ENCODE measurements around the gene PYROXD2.

The PYROXD2 gene

GRCh38 chr10:98436704-98437103, 21.7 kb upstream of the PYROXD2 start:
- peaks cover 0 to 3% (median 0%) of the 10 kb centered on the region in 5 donors for H3K9me3 ChIP-seq (ENCODE audit: control insufficient read depth in 5 of 5, low read length in 5 of 5)
- H3K4me1 ChIP-seq (ENCODE audit: control insufficient read depth in 5 of 5, insufficient read depth in 5 of 5, low read length in 5 of 5), result peaks cover 0 to 7% (median 0%) of the 10 kb centered on the region in 5 donors
- no peak overlapping the region for H3K9ac ChIP-seq (ENCODE audit: low read length in 5 of 5)
- no peak overlapping the region for H3K4me3 ChIP-seq (ENCODE audit: low read depth in 1 of 5, low read length in 5 of 5)
- no peaks in the 10 kb centered on the region for H3K27me3 ChIP-seq (ENCODE audit: control insufficient read depth in 5 of 5, insufficient read depth in 4 of 5, low read length in 5 of 5)
- peaks cover 35 to 64% (median 44%) of the 10 kb centered on the region in 5 donors for H3K36me3 ChIP-seq (ENCODE audit: control insufficient read depth in 5 of 5, insufficient read depth in 5 of 5, low read length in 5 of 5)
- no peak overlapping the region for H3K27ac ChIP-seq (ENCODE audit: low read depth, low read length)

- Histone ChIP-seq H3K27me3 (ENCODE audit: control insufficient read depth in 5 of 5, insufficient read depth in 4 of 5, low read length in 5 of 5) (no peaks in the 10 kb centered on the region), H3K27ac (ENCODE audit: low read depth, low read length) (no peak overlapping the region), H3K9ac (ENCODE audit: low read length in 5 of 5) (no peak overlapping the region), H3K4me3 (ENCODE audit: low read depth in 1 of 5, low read length in 5 of 5) (no peak overlapping the region), H3K36me3 (ENCODE audit: control insufficient read depth in 5 of 5, insufficient read depth in 5 of 5, low read length in 5 of 5) (peaks cover 32 to 80% (median 59%) of the 10 kb centered on the region in 5 donors), H3K4me1 (ENCODE audit: control insufficient read depth in 5 of 5, insufficient read depth in 5 of 5, low read length in 5 of 5) (peaks cover 0 to 7% (median 0%) of the 10 kb centered on the region in 5 donors), H3K9me3 (ENCODE audit: control insufficient read depth in 5 of 5, low read length in 5 of 5) (peaks cover 0 to 3% (median 0%) of the 10 kb centered on the region in 5 donors)
These were observed 20.2 kb upstream of the PYROXD2 start for GRCh38 chr10:98435178-98435577.

GRCh38 chr10:98433881-98434732, 19.1 kb upstream of the PYROXD2 start:
- H3K4me1 ChIP-seq (ENCODE audit: control insufficient read depth in 5 of 5, insufficient read depth in 5 of 5, low read length in 5 of 5), result peaks cover 0 to 7% (median 0%) of the 10 kb centered on the region in 5 donors

GRCh38 chr10:98433371-98433770, 18.4 kb upstream of the PYROXD2 start:
- Histone ChIP-seq H3K4me3 (ENCODE audit: low read depth in 1 of 5, low read length in 5 of 5) (no peak overlapping the region), H3K27me3 (ENCODE audit: control insufficient read depth in 5 of 5, insufficient read depth in 4 of 5, low read length in 5 of 5) (no peaks in the 10 kb centered on the region), H3K36me3 (ENCODE audit: control insufficient read depth in 5 of 5, insufficient read depth in 5 of 5, low read length in 5 of 5) (peaks cover 24 to 82% (median 67%) of the 10 kb centered on the region in 5 donors), H3K9ac (ENCODE audit: low read length in 5 of 5) (no peak overlapping the region), H3K27ac (ENCODE audit: low read depth, low read length) (no peak overlapping the region), H3K4me1 (ENCODE audit: control insufficient read depth in 5 of 5, insufficient read depth in 5 of 5, low read length in 5 of 5) (peaks cover 0 to 2% (median 0%) of the 10 kb centered on the region in 5 donors), H3K9me3 (ENCODE audit: control insufficient read depth in 5 of 5, low read length in 5 of 5) (peaks cover 0 to 3% (median 0%) of the 10 kb centered on the region in 5 donors)

More at GRCh38 chr10:98433881-98434732, 19.1 kb upstream of the PYROXD2 start:
- H3K27ac ChIP-seq (ENCODE audit: low read depth, low read length), result no peak overlapping the region
- H3K9me3 ChIP-seq (ENCODE audit: control insufficient read depth in 5 of 5, low read length in 5 of 5), result peaks cover 0 to 3% (median 0%) of the 10 kb centered on the region in 5 donors
- no peaks in the 10 kb centered on the region for H3K27me3 ChIP-seq (ENCODE audit: control insufficient read depth in 5 of 5, insufficient read depth in 4 of 5, low read length in 5 of 5)
- H3K9ac ChIP-seq (ENCODE audit: low read length in 5 of 5), result no peak overlapping the region
- H3K4me3 ChIP-seq (ENCODE audit: low read depth in 1 of 5, low read length in 5 of 5), result no peak overlapping the region
- peaks cover 24 to 81% (median 67%) of the 10 kb centered on the region in 5 donors for H3K36me3 ChIP-seq (ENCODE audit: control insufficient read depth in 5 of 5, insufficient read depth in 5 of 5, low read length in 5 of 5)

- H3K36me3 ChIP-seq (ENCODE audit: control insufficient read depth in 5 of 5, insufficient read depth in 5 of 5, low read length in 5 of 5), result peaks cover 27 to 88% (median 77%) of the 10 kb centered on the region in 5 donors
These were observed 17.3 kb upstream of the PYROXD2 start for GRCh38 chr10:98432330-98432729.

GRCh38 chr10:98431016-98431415, 16.0 kb upstream of the PYROXD2 start:
- Histone ChIP-seq H3K9ac (ENCODE audit: low read length in 5 of 5) (no peak overlapping the region), H3K4me1 (ENCODE audit: control insufficient read depth in 5 of 5, insufficient read depth in 5 of 5, low read length in 5 of 5) (no peaks in the 10 kb centered on the region), H3K27ac (ENCODE audit: low read depth, low read length) (no peak overlapping the region), H3K36me3 (ENCODE audit: control insufficient read depth in 5 of 5, insufficient read depth in 5 of 5, low read length in 5 of 5) (peaks cover 29 to 96% (median 84%) of the 10 kb centered on the region in 5 donors), H3K4me3 (ENCODE audit: low read depth in 1 of 5, low read length in 5 of 5) (no peak overlapping the region), H3K27me3 (ENCODE audit: control insufficient read depth in 5 of 5, insufficient read depth in 4 of 5, low read length in 5 of 5) (no peaks in the 10 kb centered on the region), H3K9me3 (ENCODE audit: control insufficient read depth in 5 of 5, low read length in 5 of 5) (peaks cover 0 to 3% (median 0%) of the 10 kb centered on the region in 5 donors)

More at GRCh38 chr10:98432330-98432729, 17.3 kb upstream of the PYROXD2 start:
- no peaks in the 10 kb centered on the region for H3K4me1 ChIP-seq (ENCODE audit: control insufficient read depth in 5 of 5, insufficient read depth in 5 of 5, low read length in 5 of 5)
- no peak overlapping the region for H3K4me3 ChIP-seq (ENCODE audit: low read depth in 1 of 5, low read length in 5 of 5)
- H3K9me3 ChIP-seq (ENCODE audit: control insufficient read depth in 5 of 5, low read length in 5 of 5), result peaks cover 0 to 3% (median 0%) of the 10 kb centered on the region in 5 donors
- H3K27me3 ChIP-seq (ENCODE audit: control insufficient read depth in 5 of 5, insufficient read depth in 4 of 5, low read length in 5 of 5), result no peaks in the 10 kb centered on the region
- no peak overlapping the region for H3K9ac ChIP-seq (ENCODE audit: low read length in 5 of 5)
- no peak overlapping the region for H3K27ac ChIP-seq (ENCODE audit: low read depth, low read length)

- no peak overlapping the region for H3K4me3 ChIP-seq (ENCODE audit: low read depth in 1 of 5, low read length in 5 of 5)
- H3K27ac ChIP-seq (ENCODE audit: low read depth, low read length), result no peak overlapping the region
- peaks cover 29 to 96% (median 82%) of the 10 kb centered on the region in 5 donors for H3K36me3 ChIP-seq (ENCODE audit: control insufficient read depth in 5 of 5, insufficient read depth in 5 of 5, low read length in 5 of 5)
- peaks cover 0 to 3% (median 0%) of the 10 kb centered on the region in 5 donors for H3K9me3 ChIP-seq (ENCODE audit: control insufficient read depth in 5 of 5, low read length in 5 of 5)
- no peaks in the 10 kb centered on the region for H3K4me1 ChIP-seq (ENCODE audit: control insufficient read depth in 5 of 5, insufficient read depth in 5 of 5, low read length in 5 of 5)
- H3K9ac ChIP-seq (ENCODE audit: low read length in 5 of 5), result no peak overlapping the region
- H3K27me3 ChIP-seq (ENCODE audit: control insufficient read depth in 5 of 5, insufficient read depth in 4 of 5, low read length in 5 of 5), result no peaks in the 10 kb centered on the region
These were observed 15.4 kb upstream of the PYROXD2 start for GRCh38 chr10:98430427-98430826.

GRCh38 chr10:98429320-98430072, 14.5 kb upstream of the PYROXD2 start:
- Histone ChIP-seq H3K27ac (ENCODE audit: low read depth, low read length) (no peak overlapping the region), H3K36me3 (ENCODE audit: control insufficient read depth in 5 of 5, insufficient read depth in 5 of 5, low read length in 5 of 5) (peaks cover 26 to 96% (median 81%) of the 10 kb centered on the region in 5 donors), H3K9ac (ENCODE audit: low read length in 5 of 5) (no peak overlapping the region), H3K4me1 (ENCODE audit: control insufficient read depth in 5 of 5, insufficient read depth in 5 of 5, low read length in 5 of 5) (no peaks in the 10 kb centered on the region), H3K9me3 (ENCODE audit: control insufficient read depth in 5 of 5, low read length in 5 of 5) (peaks cover 0 to 3% (median 0%) of the 10 kb centered on the region in 5 donors), H3K27me3 (ENCODE audit: control insufficient read depth in 5 of 5, insufficient read depth in 4 of 5, low read length in 5 of 5) (no peaks in the 10 kb centered on the region), H3K4me3 (ENCODE audit: low read depth in 1 of 5, low read length in 5 of 5) (no peak overlapping the region)

GRCh38 chr10:98427011-98427515, 12.1 kb upstream of the PYROXD2 start:
- no peak overlapping the region for H3K9ac ChIP-seq (ENCODE audit: low read length in 5 of 5)
- no peak overlapping the region for H3K4me3 ChIP-seq (ENCODE audit: low read depth in 1 of 5, low read length in 5 of 5)
- no peak overlapping the region for H3K27ac ChIP-seq (ENCODE audit: low read depth, low read length)
- H3K9me3 ChIP-seq (ENCODE audit: control insufficient read depth in 5 of 5, low read length in 5 of 5), result peaks cover 0 to under 1% (median 0%) of the 10 kb centered on the region in 5 donors
- H3K36me3 ChIP-seq (ENCODE audit: control insufficient read depth in 5 of 5, insufficient read depth in 5 of 5, low read length in 5 of 5), result peaks cover 15 to 97% (median 82%) of the 10 kb centered on the region in 5 donors
- H3K27me3 ChIP-seq (ENCODE audit: control insufficient read depth in 5 of 5, insufficient read depth in 4 of 5, low read length in 5 of 5), result no peaks in the 10 kb centered on the region
- no peaks in the 10 kb centered on the region for H3K4me1 ChIP-seq (ENCODE audit: control insufficient read depth in 5 of 5, insufficient read depth in 5 of 5, low read length in 5 of 5)

Measured in subcutaneous abdominal adipose tissue (tissue), 5 donors.